Ascending aorta (tissue), 2 donors: ENCODE measurements around the gene ANKS4B. TPM values are rescaled to one million over a fixed set of nuclear protein-coding genes. Genes with fewer than 3 reads are reported as not detected.

Source experiments
- DNase-seq, 2 donors: peaks; one replicate each; pipeline ENCODE4 v3.0.0-alpha.2; 2019; ENCODE audit warnings: low spot score in 2 of 2
- H3K27ac ChIP-seq, 2 donors: fragments of 200-600 bp; sonication (generic); one replicate each; pipeline ENCODE4 v1.5.1; 2016 to 2017; ENCODE audit warnings: mild to moderate bottlenecking in 1 of 2
- H3K27me3 ChIP-seq: fragments of 200-600 bp; sonication (generic); one replicate; pipeline ENCODE4 v1.5.1; 2017
- H3K36me3 ChIP-seq, 2 donors: fragments of 200-600 bp; sonication (generic); one replicate each; pipeline ENCODE4 v1.5.1; 2016
- H3K4me1 ChIP-seq, 2 donors: fragments of 200-600 bp; sonication (generic); one replicate each; pipeline ENCODE4 v1.5.1; 2016 to 2017; ENCODE audit warnings: mild to moderate bottlenecking in 1 of 2
- H3K4me3 ChIP-seq, 2 donors: fragments of 200-600 bp; sonication (generic); one replicate each; pipeline ENCODE4 v1.5.1; 2016 to 2017; ENCODE audit warnings: mild to moderate bottlenecking in 1 of 2
- H3K9me3 ChIP-seq, 2 donors: fragments of 200-600 bp; sonication (generic); one replicate each; pipeline ENCODE4 v1.5.1; 2016
- CTCF ChIP-seq, 3 experiments: fragments of 200-600 bp in 2 of 3; fragments of 450-650 bp in 1 of 3; sonication (generic) in 2 of 3; IDR thresholded peaks; one replicate each; pipeline ENCODE4 v1.5.1; 2016 to 2019; ENCODE audit warnings: antibody characterized with exemption in 3 of 3, mild to moderate bottlenecking in 1 of 3, moderate library complexity in 1 of 3
- intact Hi-C: fragments of 100-400 bp; cut with DNase I; formaldehyde crosslinking; loops from one replicate; pipeline ENCODE4 v1.15.1; 2023
- total RNA-seq: library from RNA; depleted of rRNA; stranded (reverse); fragments of >200 nt; gene quantifications from one replicate; pipeline ENCODE4 v1.1.0, GENCODE V29; 2016

Gene ANKS4B
- total RNA-seq, 1 donor from 2014 or later, result not detected

GRCh38 chr16:21226749-21227148 is 6.8 kb upstream of the ANKS4B start:
- intact Hi-C loops, result no loop called here
- Histone ChIP-seq H3K36me3 (no peaks in the 10 kb centered on the region), H3K9me3 (no peaks in the 10 kb centered on the region)

GRCh38 chr16:21227866-21228265 is 5.6 kb upstream of the ANKS4B start:
- H3K27ac ChIP-seq, result no peak overlapping the region
- H3K4me1 ChIP-seq, result no peaks in the 10 kb centered on the region
- no peaks in the 10 kb centered on the region for H3K27me3 ChIP-seq
- H3K9me3 ChIP-seq, result no peaks in the 10 kb centered on the region
- DNase-seq, result no peak
- no peaks in the 10 kb centered on the region for H3K36me3 ChIP-seq
- intact Hi-C loops, result no loop called here
- TF ChIP-seq CTCF (IDR thresholded peaks at IDR 0.05), result no peak
- H3K4me3 ChIP-seq, result no peak overlapping the region

More at GRCh38 chr16:21226749-21227148, 6.8 kb upstream of the ANKS4B start:
- no peak overlapping the region for H3K4me3 ChIP-seq
- H3K27me3 ChIP-seq, result no peaks in the 10 kb centered on the region
- TF ChIP-seq CTCF (IDR thresholded peaks at IDR 0.05), result no peak
- no peak for DNase-seq
- no peak overlapping the region for H3K27ac ChIP-seq
- H3K4me1 ChIP-seq, result no peaks in the 10 kb centered on the region

GRCh38 chr16:21228361-21228872 is 5.1 kb upstream of the ANKS4B start:
- no peak overlapping the region for H3K4me3 ChIP-seq
- no peaks in the 10 kb centered on the region for H3K4me1 ChIP-seq
- no peaks in the 10 kb centered on the region for H3K9me3 ChIP-seq
- no peaks in the 10 kb centered on the region for H3K27me3 ChIP-seq
- no peak for TF ChIP-seq CTCF (IDR thresholded peaks at IDR 0.05)
- H3K27ac ChIP-seq, result no peak overlapping the region
- DNase-seq, result no peak
- intact Hi-C loops, result no loop called here
- H3K36me3 ChIP-seq, result no peaks in the 10 kb centered on the region

- no peak for DNase-seq
- Histone ChIP-seq H3K9me3 (no peaks in the 10 kb centered on the region), H3K4me3 (no peak overlapping the region), H3K27ac (no peak overlapping the region), H3K27me3 (no peaks in the 10 kb centered on the region), H3K4me1 (no peaks in the 10 kb centered on the region), H3K36me3 (no peaks in the 10 kb centered on the region)
- TF ChIP-seq CTCF (IDR thresholded peaks at IDR 0.05), result no peak
- intact Hi-C loops, result no loop called here
These were observed 416 bp upstream of the ANKS4B start for GRCh38 chr16:21233045-21233520.

GRCh38 chr16:21235199-21235585 is 1.7 kb downstream of the ANKS4B start:
- no peaks in the 10 kb centered on the region for H3K27me3 ChIP-seq
- H3K9me3 ChIP-seq, result no peaks in the 10 kb centered on the region
- no peak overlapping the region for H3K4me3 ChIP-seq
- DNase-seq, result no peak
- H3K4me1 ChIP-seq, result no peaks in the 10 kb centered on the region
- intact Hi-C loops, result no loop called here
- no peak overlapping the region for H3K27ac ChIP-seq
- no peak for TF ChIP-seq CTCF (IDR thresholded peaks at IDR 0.05)
- H3K36me3 ChIP-seq, result no peaks in the 10 kb centered on the region

GRCh38 chr16:21236831-21237230 is 3.3 kb downstream of the ANKS4B start:
- Histone ChIP-seq H3K9me3 (no peaks in the 10 kb centered on the region), H3K36me3 (no peaks in the 10 kb centered on the region), H3K27ac (no peak overlapping the region), H3K4me3 (no peak overlapping the region), H3K27me3 (no peaks in the 10 kb centered on the region), H3K4me1 (no peaks in the 10 kb centered on the region)
- no peak for DNase-seq
- intact Hi-C loops, result no loop called here
- TF ChIP-seq CTCF (IDR thresholded peaks at IDR 0.05), result no peak
